DND-41 (cell line): Measurements from ENCODE around the gene KIR3DL3.

Source experiments
- ATAC-seq: fragments of 200-7000 bp; cut with Tn5 transposase; 3 replicates; pipeline ENCODE4 v1.9.1; 2021; ENCODE audit warnings: low read depth; ENCODE audit not compliant: insufficient read depth
- DNase-seq: peaks from one replicate; pipeline ENCODE4 v3.0.0-alpha.2; 2020
- H2AFZ ChIP-seq: 2 replicates; pipeline ENCODE4 v1.6.0; 2012; ENCODE audit warnings: low read depth, low read length
- H3K27ac ChIP-seq: 2 replicates; pipeline ENCODE4 v1.5.1; 2012; ENCODE audit warnings: low read length, inconsistent platforms
- H3K27me3 ChIP-seq: fragments of 200-600 bp; sonication (generic); 2 replicates; pipeline ENCODE4 v1.6.0; 2012; ENCODE audit warnings: low read length, mild to moderate bottlenecking, inconsistent platforms; ENCODE audit not compliant: insufficient read depth, poor library complexity
- H3K36me3 ChIP-seq: 2 replicates; pipeline ENCODE4 v1.5.1; 2012; ENCODE audit warnings: low read length, inconsistent platforms; ENCODE audit not compliant: insufficient read depth
- H3K4me1 ChIP-seq: 2 replicates; pipeline ENCODE4 v1.5.1; 2012; ENCODE audit warnings: mild to moderate bottlenecking, low read length; ENCODE audit not compliant: insufficient read depth
- H3K4me2 ChIP-seq: 2 replicates; pipeline ENCODE4 v1.6.0; 2012; ENCODE audit warnings: mild to moderate bottlenecking, moderate library complexity, low read length, inconsistent platforms; ENCODE audit not compliant: insufficient read depth
- H3K4me3 ChIP-seq, 2 experiments: fragments of 200-600 bp in 1 of 2; shearing (Covaris generic) in 1 of 2; 2 replicates each; pipeline ENCODE4 v1.5.1; 2012 to 2016; ENCODE audit warnings: inconsistent platforms in 2 of 2, low read length in 2 of 2, mild to moderate bottlenecking in 2 of 2, low read depth in 1 of 2, moderate library complexity in 1 of 2
- H3K79me2 ChIP-seq: 2 replicates; pipeline ENCODE4 v1.6.0; 2012; ENCODE audit warnings: low read length, inconsistent platforms; ENCODE audit not compliant: insufficient read depth
- H3K9ac ChIP-seq: 2 replicates; pipeline ENCODE4 v1.6.0; 2012; ENCODE audit warnings: low read depth, mild to moderate bottlenecking, inconsistent platforms, low read length, moderate library complexity
- H3K9me3 ChIP-seq: 2 replicates; pipeline ENCODE4 v1.5.1; 2012; ENCODE audit warnings: low read length, moderate library complexity, mild to moderate bottlenecking, inconsistent platforms; ENCODE audit not compliant: insufficient read depth, severe bottlenecking
- H4K20me1 ChIP-seq: 2 replicates; pipeline ENCODE4 v1.6.0; 2012; ENCODE audit warnings: low read length; ENCODE audit not compliant: insufficient read depth
- EZH2 ChIP-seq: IDR thresholded peaks from 3 replicates; pipeline ENCODE4 v1.6.1; 2012; ENCODE audit warnings: borderline replicate concordance, low read depth, mild to moderate bottlenecking, moderate library complexity, low read length, inconsistent platforms; ENCODE audit not compliant: severe bottlenecking
- TF ChIP-seq, protein P1 (sequence below): IDR thresholded peaks from 2 replicates; pipeline ENCODE4 v1.5.1; 2012; ENCODE audit warnings: borderline replicate concordance, low read length, moderate library complexity, mild to moderate bottlenecking; ENCODE audit not compliant: poor library complexity, severe bottlenecking; ENCODE audit errors: extremely low read depth

KIR3DL3 gene

DNA sequence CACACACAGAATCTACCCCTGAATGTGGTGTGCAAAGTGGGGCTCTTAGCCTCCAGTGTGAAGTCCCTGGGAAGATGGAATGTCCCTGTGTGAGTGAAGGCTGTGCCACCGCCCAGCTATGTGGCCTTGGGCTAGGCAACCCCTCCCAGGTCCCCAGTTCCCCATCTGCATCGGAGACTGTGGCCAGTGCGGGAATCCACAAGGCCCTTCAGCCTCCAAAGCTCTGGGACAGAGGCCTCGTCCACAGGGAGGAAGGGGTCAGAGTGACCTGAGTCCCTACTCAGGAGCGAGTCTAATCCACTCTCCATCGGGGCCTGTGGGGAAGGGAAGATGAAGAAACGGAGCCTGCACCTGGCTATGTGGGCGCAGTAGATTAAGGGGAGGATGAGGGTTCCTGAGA, 19.3 kb upstream of the KIR3DL3 start:
- no peaks in the 10 kb centered on the region for H3K27me3 ChIP-seq
- no peaks in the 10 kb centered on the region for H3K9me3 ChIP-seq
- no peak overlapping the region for H3K4me3 ChIP-seq
- no peak for ATAC-seq
- H3K79me2 ChIP-seq, result no peaks in the 10 kb centered on the region
- TF ChIP-seq, protein P1, sequence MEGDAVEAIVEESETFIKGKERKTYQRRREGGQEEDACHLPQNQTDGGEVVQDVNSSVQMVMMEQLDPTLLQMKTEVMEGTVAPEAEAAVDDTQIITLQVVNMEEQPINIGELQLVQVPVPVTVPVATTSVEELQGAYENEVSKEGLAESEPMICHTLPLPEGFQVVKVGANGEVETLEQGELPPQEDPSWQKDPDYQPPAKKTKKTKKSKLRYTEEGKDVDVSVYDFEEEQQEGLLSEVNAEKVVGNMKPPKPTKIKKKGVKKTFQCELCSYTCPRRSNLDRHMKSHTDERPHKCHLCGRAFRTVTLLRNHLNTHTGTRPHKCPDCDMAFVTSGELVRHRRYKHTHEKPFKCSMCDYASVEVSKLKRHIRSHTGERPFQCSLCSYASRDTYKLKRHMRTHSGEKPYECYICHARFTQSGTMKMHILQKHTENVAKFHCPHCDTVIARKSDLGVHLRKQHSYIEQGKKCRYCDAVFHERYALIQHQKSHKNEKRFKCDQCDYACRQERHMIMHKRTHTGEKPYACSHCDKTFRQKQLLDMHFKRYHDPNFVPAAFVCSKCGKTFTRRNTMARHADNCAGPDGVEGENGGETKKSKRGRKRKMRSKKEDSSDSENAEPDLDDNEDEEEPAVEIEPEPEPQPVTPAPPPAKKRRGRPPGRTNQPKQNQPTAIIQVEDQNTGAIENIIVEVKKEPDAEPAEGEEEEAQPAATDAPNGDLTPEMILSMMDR, result no peak
- no peak for TF ChIP-seq EZH2
- H2AFZ ChIP-seq, result no peak overlapping the region
- no peaks in the 10 kb centered on the region for H3K36me3 ChIP-seq
- no peak overlapping the region for H3K9ac ChIP-seq
- DNase-seq, result no peak
- H4K20me1 ChIP-seq, result no peaks in the 10 kb centered on the region
- no peak overlapping the region for H3K27ac ChIP-seq
- H3K4me1 ChIP-seq, result peaks cover 12% of the 10 kb centered on the region
- no peak overlapping the region for H3K4me2 ChIP-seq

DNA sequence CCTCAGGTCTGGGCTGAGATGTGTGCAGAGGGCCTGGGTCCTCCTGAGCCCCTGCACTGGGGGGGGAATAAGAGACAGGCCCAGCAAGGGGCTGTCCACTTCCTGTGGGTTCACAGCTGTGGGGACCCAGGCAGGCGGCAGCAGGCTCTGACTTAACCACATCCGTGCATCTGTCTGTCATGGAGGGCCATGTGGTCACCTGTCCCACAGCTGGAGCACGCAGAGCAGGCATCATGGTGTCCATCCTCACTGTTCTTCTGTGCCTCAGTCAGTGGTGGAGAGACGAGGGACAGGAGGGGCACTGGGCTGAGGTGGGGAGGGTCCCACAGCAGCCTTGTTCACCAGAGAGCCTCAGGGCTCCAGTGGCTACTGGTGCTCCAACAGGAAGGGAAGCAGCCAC, 16.3 kb upstream of the KIR3DL3 start:
- H2AFZ ChIP-seq, result no peak overlapping the region

DNA sequence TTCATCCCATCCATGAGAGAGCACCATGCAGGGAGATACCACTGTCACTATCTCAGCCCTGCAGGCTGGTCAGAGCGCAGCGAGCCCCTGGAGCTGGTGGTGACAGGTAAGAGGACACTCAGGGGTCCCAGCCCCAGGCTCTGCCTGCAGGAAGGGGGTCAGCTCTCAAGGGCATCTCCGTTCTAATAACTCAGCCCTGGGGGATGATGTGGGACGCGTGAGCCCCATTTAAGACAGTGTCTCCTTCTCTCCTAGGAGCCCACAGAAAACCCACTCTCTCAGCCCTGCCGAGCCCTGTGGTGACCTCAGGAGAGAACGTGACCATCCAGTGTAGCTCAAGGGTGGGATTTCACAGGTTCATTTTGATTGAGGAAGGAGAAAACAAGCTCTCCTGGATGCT, 15.5 kb upstream of the KIR3DL3 start:
- DNase-seq (no peak), ATAC-seq (no peak)

More for the DNA sequence above, 16.3 kb upstream of the KIR3DL3 start:
- TF ChIP-seq, protein P1, result no peak
- no peaks in the 10 kb centered on the region for H4K20me1 ChIP-seq
- no peaks in the 10 kb centered on the region for H3K79me2 ChIP-seq
- no peaks in the 10 kb centered on the region for H3K27me3 ChIP-seq
- H3K4me1 ChIP-seq, result peaks cover 12% of the 10 kb centered on the region
- H3K4me2 ChIP-seq, result no peak overlapping the region
- no peak overlapping the region for H3K9ac ChIP-seq
- no peaks in the 10 kb centered on the region for H3K9me3 ChIP-seq
- H3K27ac ChIP-seq, result no peak overlapping the region
- no peak overlapping the region for H3K4me3 ChIP-seq
- DNase-seq, result peak; percentile 70
- H3K36me3 ChIP-seq, result no peaks in the 10 kb centered on the region
- peak; percentile 90 for ATAC-seq

More for the DNA sequence above, 15.5 kb upstream of the KIR3DL3 start:
- no peak overlapping the region for H3K4me3 ChIP-seq
- peaks cover 12% of the 10 kb centered on the region for H3K4me1 ChIP-seq
- no peaks in the 10 kb centered on the region for H3K9me3 ChIP-seq
- no peaks in the 10 kb centered on the region for H3K36me3 ChIP-seq
- no peaks in the 10 kb centered on the region for H3K79me2 ChIP-seq
- H3K4me2 ChIP-seq, result no peak overlapping the region
- no peak overlapping the region for H2AFZ ChIP-seq
- no peak overlapping the region for H3K27ac ChIP-seq
- no peak overlapping the region for H3K9ac ChIP-seq
- no peaks in the 10 kb centered on the region for H4K20me1 ChIP-seq
- TF ChIP-seq, protein P1, result no peak
- no peak for TF ChIP-seq EZH2
- H3K27me3 ChIP-seq, result no peaks in the 10 kb centered on the region
